Mesenchymal stem cell (in vitro differentiated cells and primary cell): ENCODE results near the gene CSNK1G1.
A peak's percentile ranks its signal among the peaks of the same experiment; 100 is the strongest.
"Not testable (repeated sequence)": the region's sequence is repeated elsewhere in the genome, so short reads cannot be mapped to it uniquely, and the experiment has no call there.

Source experiments
- DNase-seq: peaks from one replicate; pipeline ENCODE4 v3.0.0-alpha.2; 2013
- H2AFZ ChIP-seq: one replicate; pipeline ENCODE4 v1.6.1; 2013; ENCODE audit warnings: low read depth, mild to moderate bottlenecking, control low read depth, inconsistent platforms, low read length, moderate library complexity
- H2AK5ac ChIP-seq: 2 replicates; pipeline ENCODE4 v1.6.1; 2013; ENCODE audit warnings: low read length, moderate library complexity, mild to moderate bottlenecking, inconsistent platforms; ENCODE audit not compliant: severe bottlenecking
- H2BK120ac ChIP-seq: one replicate; pipeline ENCODE4 v1.6.1; 2013; ENCODE audit warnings: low read depth, mild to moderate bottlenecking, inconsistent platforms, low read length, moderate library complexity
- H2BK12ac ChIP-seq, 2 experiments: one replicate each; pipeline ENCODE4 v1.6.1; 2013; ENCODE audit warnings: inconsistent platforms in 2 of 2, low read length in 2 of 2, mild to moderate bottlenecking in 2 of 2, moderate library complexity in 2 of 2, control low read depth in 1 of 2
- H2BK15ac ChIP-seq: one replicate; pipeline ENCODE4 v1.6.1; 2013; ENCODE audit warnings: mild to moderate bottlenecking, low read depth, inconsistent platforms; ENCODE audit not compliant: poor library complexity, severe bottlenecking
- H2BK5ac ChIP-seq: 2 replicates; pipeline ENCODE4 v1.6.1; 2013; ENCODE audit warnings: low read depth, mild to moderate bottlenecking, low read length, control low read depth, inconsistent platforms; ENCODE audit not compliant: poor library complexity, severe bottlenecking
- H3K14ac ChIP-seq, 2 experiments: one replicate each; pipeline ENCODE4 v1.6.1; 2013; ENCODE audit warnings: inconsistent platforms in 2 of 2, low read length in 2 of 2, control low read depth in 1 of 2, mild to moderate bottlenecking in 1 of 2, moderate library complexity in 1 of 2
- H3K18ac ChIP-seq, 2 experiments: one replicate each; pipeline ENCODE4 v1.6.1; 2013; ENCODE audit warnings: inconsistent platforms in 2 of 2, low read length in 2 of 2, control low read depth in 1 of 2, low read depth in 1 of 2, mild to moderate bottlenecking in 1 of 2
- H3K23ac ChIP-seq, 2 experiments: one replicate each; pipeline ENCODE4 v1.6.1; 2013; ENCODE audit warnings: inconsistent platforms in 2 of 2, low read length in 2 of 2, mild to moderate bottlenecking in 2 of 2, moderate library complexity in 2 of 2, control low read depth in 1 of 2
- H3K27ac ChIP-seq: 2 replicates; pipeline ENCODE4 v1.5.1; 2013; ENCODE audit warnings: mild to moderate bottlenecking, moderate library complexity, low read length, control low read depth, inconsistent platforms; ENCODE audit not compliant: poor library complexity, severe bottlenecking
- H3K27me3 ChIP-seq, 2 experiments: 2 replicates each; pipeline versions ENCODE4 v1.6.1 to v1.7.0; 2013; ENCODE audit warnings: low read length in 2 of 2, mild to moderate bottlenecking in 2 of 2, moderate library complexity in 2 of 2, control low read depth in 1 of 2, inconsistent platforms in 1 of 2; ENCODE audit not compliant: control insufficient read depth in 1 of 2, insufficient read depth in 1 of 2
- H3K36me3 ChIP-seq, 2 experiments: 2 replicates each; pipeline versions ENCODE4 v1.6.1 to v1.7.0; 2013; ENCODE audit warnings: low read length in 2 of 2, control low read depth in 1 of 2, inconsistent platforms in 1 of 2, low read depth in 1 of 2, mild to moderate bottlenecking in 1 of 2; ENCODE audit not compliant: insufficient read depth in 2 of 2, control insufficient read depth in 1 of 2
- H3K4ac ChIP-seq, 2 experiments: one replicate each; pipeline ENCODE4 v1.6.1; 2013; ENCODE audit warnings: inconsistent platforms in 2 of 2, low read length in 2 of 2, mild to moderate bottlenecking in 2 of 2, moderate library complexity in 2 of 2, control low read depth in 1 of 2, low read depth in 1 of 2
- H3K4me1 ChIP-seq: 2 replicates; pipeline ENCODE4 v1.6.1; 2013; ENCODE audit warnings: low read depth, low read length, control low read depth; ENCODE audit not compliant: control insufficient read depth, insufficient read depth
- H3K4me2 ChIP-seq: 2 replicates; pipeline ENCODE4 v1.6.1; 2013; ENCODE audit warnings: low read length, mild to moderate bottlenecking, inconsistent platforms; ENCODE audit not compliant: poor library complexity, severe bottlenecking
- H3K4me3 ChIP-seq, 2 experiments: 2 replicates each; pipeline versions ENCODE4 v1.5.1 to v1.7.0; 2013; ENCODE audit warnings: low read length in 2 of 2, mild to moderate bottlenecking in 2 of 2, control low read depth in 1 of 2, low read depth in 1 of 2; ENCODE audit not compliant: insufficient read depth in 1 of 2
- H3K79me1 ChIP-seq: replicated peaks from 2 replicates; pipeline ENCODE4 v1.6.1; 2013; ENCODE audit warnings: mild to moderate bottlenecking, control low read depth, low read length, inconsistent platforms; ENCODE audit not compliant: poor library complexity, severe bottlenecking
- H3K9ac ChIP-seq: 2 replicates; pipeline ENCODE4 v1.7.0; 2013; ENCODE audit warnings: mild to moderate bottlenecking, low read length, moderate library complexity
- H3K9me3 ChIP-seq: 2 replicates; pipeline ENCODE4 v1.7.0; 2013; ENCODE audit warnings: mild to moderate bottlenecking, low read length; ENCODE audit not compliant: control insufficient read depth
- H4K8ac ChIP-seq: one replicate; pipeline ENCODE4 v1.6.1; 2013; ENCODE audit warnings: inconsistent platforms, mild to moderate bottlenecking, low read length, moderate library complexity
- H4K91ac ChIP-seq: one replicate; pipeline ENCODE4 v1.6.1; 2013; ENCODE audit warnings: mild to moderate bottlenecking, low read length, inconsistent platforms
- WGBS: methylation state at CpG from one replicate; pipeline ENCODE4 v1.1.7; 2013; ENCODE audit warnings: mixed read lengths; 5-methylcytosine and 5-hydroxymethylcytosine counted together

Gene CSNK1G1

GRCh38 chr15:64349375-64349774, 6.6 kb downstream of the CSNK1G1 start:
- Histone ChIP-seq H2AK5ac (no peak overlapping the region), H3K79me1 (peaks cover 9% of the 10 kb centered on the region), H3K4ac (no peak overlapping the region), H3K14ac (no peak overlapping the region), H2BK15ac (no peak overlapping the region), H3K27me3 (no peaks in the 10 kb centered on the region), H4K91ac (no peak overlapping the region), H3K36me3 (peaks cover 0 to 15% of the 10 kb centered on the region in 2 experiments), H4K8ac (no peak overlapping the region), H3K4me3 (no peak overlapping the region), H3K23ac (no peak overlapping the region), H3K27ac (no peak overlapping the region), H2AFZ (no peak overlapping the region), H3K9me3 (no peaks in the 10 kb centered on the region), H2BK12ac (no peak overlapping the region), H2BK120ac (no peak overlapping the region), H3K9ac (no peak overlapping the region), H3K18ac (no peak overlapping the region), H2BK5ac (no peak overlapping the region), H3K4me2 (no peak overlapping the region), H3K4me1 (peaks cover 3% of the 10 kb centered on the region)
- 100% methylated on average over 2 of the region's 2 CpGs for WGBS
- no peak for DNase-seq

DNA sequence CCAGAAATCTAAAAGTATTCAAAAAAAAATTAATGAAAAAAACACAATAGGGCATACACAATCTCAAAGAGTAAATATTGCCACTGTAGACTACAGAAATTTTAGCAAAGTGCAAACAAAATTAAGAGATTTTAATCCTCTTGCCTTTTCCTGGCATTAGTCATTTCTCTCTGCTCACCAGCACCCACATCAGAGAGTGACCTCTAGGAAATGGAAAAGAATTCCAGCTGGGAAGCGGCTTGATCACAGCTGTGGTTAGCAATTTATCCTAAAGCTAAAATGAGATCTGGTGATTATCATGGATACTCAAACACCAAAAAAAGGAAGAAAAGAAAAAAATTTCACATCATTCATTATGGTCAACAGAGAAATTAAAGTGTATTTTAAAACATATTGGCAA, 7.5 kb downstream of the CSNK1G1 start:
- Histone ChIP-seq H2BK15ac (no peak overlapping the region), H3K9me3 (no peaks in the 10 kb centered on the region), H3K27ac (no peak overlapping the region), H2BK12ac (no peak overlapping the region), H3K14ac (no peak overlapping the region), H2AK5ac (no peak overlapping the region), H3K4ac (no peak overlapping the region), H3K9ac (no peak overlapping the region), H2AFZ (no peak overlapping the region), H3K18ac (no peak overlapping the region), H4K91ac (no peak overlapping the region), H3K36me3 (peaks cover 0 to 15% of the 10 kb centered on the region in 2 experiments), H2BK5ac (no peak overlapping the region), H3K27me3 (no peaks in the 10 kb centered on the region), H3K4me3 (no peak overlapping the region), H4K8ac (no peak overlapping the region), H3K4me1 (peaks cover 3% of the 10 kb centered on the region), H2BK120ac (no peak overlapping the region), H3K4me2 (no peak overlapping the region), H3K79me1 (peaks cover 9% of the 10 kb centered on the region), H3K23ac (no peak overlapping the region)
- DNase-seq: peak; percentile 24
- no CpG with 5 or more reads among the region's 1 CpG for WGBS

GRCh38 chr15:64346242-64346641, 9.7 kb downstream of the CSNK1G1 start:
- H3K4ac ChIP-seq, H2BK12ac ChIP-seq, H3K9me3 ChIP-seq, H2BK120ac ChIP-seq, H3K14ac ChIP-seq, H3K4me2 ChIP-seq, H2BK15ac ChIP-seq, DNase-seq, H3K27me3 ChIP-seq, H3K18ac ChIP-seq, H3K4me3 ChIP-seq, H2AFZ ChIP-seq, H3K23ac ChIP-seq, H2AK5ac ChIP-seq, H4K8ac ChIP-seq, H2BK5ac ChIP-seq, H3K9ac ChIP-seq, H4K91ac ChIP-seq, H3K27ac ChIP-seq, H3K4me1 ChIP-seq: not testable (repeated sequence)
- Histone ChIP-seq H3K36me3 (peaks cover 2 to 27% of the 10 kb centered on the region in 2 experiments), H3K79me1 (peaks cover 14% of the 10 kb centered on the region)
- WGBS: 97% methylated on average over 4 of the region's 6 CpGs

- Histone ChIP-seq H2BK5ac (no peak overlapping the region), H3K36me3 (peaks cover 6 to 36% of the 10 kb centered on the region in 2 experiments), H2AK5ac (no peak overlapping the region), H3K4me2 (no peak overlapping the region), H2AFZ (no peak overlapping the region), H3K23ac (no peak overlapping the region), H2BK120ac (no peak overlapping the region), H3K4me1 (no peaks in the 10 kb centered on the region), H3K27ac (no peak overlapping the region), H3K4ac (no peak overlapping the region), H4K91ac (no peak overlapping the region), H3K79me1 (peaks cover 18% of the 10 kb centered on the region), H3K18ac (no peak overlapping the region), H3K14ac (no peak overlapping the region), H3K27me3 (no peaks in the 10 kb centered on the region), H3K4me3 (peak overlapping the region in 1 of 2 experiments; percentile 54), H2BK12ac (no peak overlapping the region), H3K9ac (peak overlapping the region; percentile 58), H3K9me3 (no peaks in the 10 kb centered on the region), H4K8ac (no peak overlapping the region), H2BK15ac (no peak overlapping the region)
- DNase-seq: peak; percentile 60
Observed at GRCh38 chr15:64344651-64345294, 11.2 kb downstream of the CSNK1G1 start.
